Caco-2 (cell line): ENCODE data around the gene PTTG2. TPM values are rescaled to one million over a fixed set of nuclear protein-coding genes. Genes with fewer than 3 reads are reported as not detected.
"Not testable (repeated sequence)": the region's sequence is repeated elsewhere in the genome, so short reads cannot be mapped to it uniquely, and the experiment has no call there.

ENCODE experiments used
- BruUV-seq: library from RNA; stranded (reverse); fragments of 400-500 nt; replicated peaks from 2 replicates; lab custom pipeline; 2021; lab: Mats Ljungman, UMichigan
- CTCF ChIA-PET: fragments of 300-600 bp; sonication (Branson Sonifier 250); formaldehyde crosslinking; loops from one replicate; lab custom pipeline; 2022; ENCODE audit warnings: antibody characterized with exemption; lab: Charles Lee
- POLR2A ChIA-PET: fragments of 300-600 bp; sonication (Branson Sonifier 250); formaldehyde crosslinking; loops from one replicate; lab custom pipeline; 2022; ENCODE audit warnings: antibody characterized with exemption; lab: Charles Lee
- DNase-seq, 2 experiments: peaks; one replicate each; pipeline versions ENCODE4 v3.0.0 to v3.0.0-alpha.2; 2020 to 2022
- H3K27me3 ChIP-seq: replicated peaks from 2 replicates; pipeline ENCODE4 v1.6.0; 2011; ENCODE audit warnings: low read length; ENCODE audit not compliant: control insufficient read depth, insufficient read depth
- H3K36me3 ChIP-seq: 2 replicates; pipeline ENCODE4 v1.5.1; 2011; ENCODE audit warnings: low read length; ENCODE audit not compliant: control insufficient read depth, insufficient read depth
- H3K4me1 ChIP-seq: fragments of 250-450 bp; sonication (Bioruptor Pico); 2 replicates; pipeline ENCODE4 v1.5.1; 2020; ENCODE audit warnings: mild to moderate bottlenecking
- H3K4me3 ChIP-seq: 2 replicates; pipeline ENCODE4 v1.5.1; 2011; ENCODE audit warnings: low read depth, mild to moderate bottlenecking, control low read depth, low read length
- H3K9me3 ChIP-seq: fragments of 250-450 bp; sonication (Bioruptor Pico); 2 replicates; pipeline ENCODE4 v1.5.1; 2020; ENCODE audit warnings: mild to moderate bottlenecking, moderate library complexity
- H3K27ac Mint-ChIP-seq: one replicate; pipeline ENCODE4 v1.8.0; 2022; ENCODE audit warnings: mixed read lengths; ENCODE audit not compliant: unreplicated experiment
- H3K27me3 Mint-ChIP-seq: one replicate; pipeline ENCODE4 v1.8.0; 2022; ENCODE audit warnings: mixed read lengths; ENCODE audit not compliant: insufficient read depth, unreplicated experiment
- H3K36me3 Mint-ChIP-seq: one replicate; pipeline ENCODE4 v1.8.0; 2022; ENCODE audit warnings: mild to moderate bottlenecking, mixed read lengths; ENCODE audit not compliant: insufficient read depth, unreplicated experiment
- H3K4me1 Mint-ChIP-seq: one replicate; pipeline ENCODE4 v1.8.0; 2022; ENCODE audit warnings: low read depth, mixed read lengths; ENCODE audit not compliant: unreplicated experiment
- H3K4me3 Mint-ChIP-seq: one replicate; pipeline ENCODE4 v1.8.0; 2022; ENCODE audit warnings: mild to moderate bottlenecking, moderate library complexity, mixed read lengths; ENCODE audit not compliant: unreplicated experiment
- H3K9me3 Mint-ChIP-seq: one replicate; pipeline ENCODE4 v1.8.0; 2022; ENCODE audit warnings: mixed read lengths; ENCODE audit not compliant: unreplicated experiment
- intact Hi-C: fragments of 100-400 bp; cut with micrococcal nuclease; formaldehyde crosslinking; loops from one replicate; pipeline ENCODE4 v1.10.0; 2022; ENCODE audit not compliant: unreplicated experiment
- total RNA-seq: library from RNA; stranded (reverse); gene quantifications from 2 replicates; pipeline ENCODE4 v1.2.3, GENCODE V29; 2022
- TF ChIP-seq, protein P1 (sequence below), 2 experiments: fragments of 200-600 bp in 1 of 2; IDR thresholded peaks; 1 replicate in 1 of 2; 2 replicates in 1 of 2; pipeline versions ENCODE4 v1.5.1 to v1.8.0; 2011 to 2022; ENCODE audit warnings: antibody characterized with exemption in 1 of 2, control low read depth in 1 of 2, inconsistent platforms in 1 of 2, low read depth in 1 of 2, low read length in 1 of 2, mild to moderate bottlenecking in 1 of 2, moderate library complexity in 1 of 2; ENCODE audit not compliant: insufficient read depth in 1 of 2, severe bottlenecking in 1 of 2, unreplicated experiment in 1 of 2

The PTTG2 gene
- total RNA-seq, 1 experiment from 2014 or later: not detected

DNA sequence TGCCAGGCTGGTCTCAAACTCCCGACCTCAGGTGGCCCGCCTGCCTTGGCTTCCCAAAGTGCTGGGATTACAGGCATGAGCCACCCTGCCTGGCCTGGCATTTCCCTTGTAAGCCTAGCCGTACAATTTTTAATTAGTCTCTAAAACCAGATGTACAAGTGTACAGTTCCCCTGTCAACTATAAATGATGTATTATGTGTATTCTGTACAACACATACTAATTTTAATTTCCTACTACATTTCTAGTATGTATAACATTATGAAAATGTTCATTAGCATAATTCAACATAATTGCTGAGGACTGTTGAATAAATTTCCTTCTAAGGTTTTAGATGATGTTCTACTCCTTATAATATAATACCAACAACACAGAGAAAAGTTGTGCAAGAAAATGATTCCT, 41.5 kb upstream of the PTTG2 start:
- Histone ChIP-seq H3K27me3 (no peaks in the 10 kb centered on the region), H3K4me3 (no peak overlapping the region), H3K4me1 (no peaks in the 10 kb centered on the region), H3K9me3 (no peaks in the 10 kb centered on the region), H3K36me3 (no peaks in the 10 kb centered on the region)
- DNase-seq: no peak
- Mint-ChIP-seq H3K36me3 (no peaks in the 10 kb centered on the region), H3K9me3 (no peaks in the 10 kb centered on the region), H3K4me1 (no peaks in the 10 kb centered on the region), H3K27me3 (peaks cover 3% of the 10 kb centered on the region), H3K27ac (no peak overlapping the region), H3K4me3 (no peak overlapping the region)
- POLR2A ChIA-PET: no interaction called here
- no TSS peak for BruUV-seq
- CTCF ChIA-PET: no interaction called here
- TF ChIP-seq, protein P1, sequence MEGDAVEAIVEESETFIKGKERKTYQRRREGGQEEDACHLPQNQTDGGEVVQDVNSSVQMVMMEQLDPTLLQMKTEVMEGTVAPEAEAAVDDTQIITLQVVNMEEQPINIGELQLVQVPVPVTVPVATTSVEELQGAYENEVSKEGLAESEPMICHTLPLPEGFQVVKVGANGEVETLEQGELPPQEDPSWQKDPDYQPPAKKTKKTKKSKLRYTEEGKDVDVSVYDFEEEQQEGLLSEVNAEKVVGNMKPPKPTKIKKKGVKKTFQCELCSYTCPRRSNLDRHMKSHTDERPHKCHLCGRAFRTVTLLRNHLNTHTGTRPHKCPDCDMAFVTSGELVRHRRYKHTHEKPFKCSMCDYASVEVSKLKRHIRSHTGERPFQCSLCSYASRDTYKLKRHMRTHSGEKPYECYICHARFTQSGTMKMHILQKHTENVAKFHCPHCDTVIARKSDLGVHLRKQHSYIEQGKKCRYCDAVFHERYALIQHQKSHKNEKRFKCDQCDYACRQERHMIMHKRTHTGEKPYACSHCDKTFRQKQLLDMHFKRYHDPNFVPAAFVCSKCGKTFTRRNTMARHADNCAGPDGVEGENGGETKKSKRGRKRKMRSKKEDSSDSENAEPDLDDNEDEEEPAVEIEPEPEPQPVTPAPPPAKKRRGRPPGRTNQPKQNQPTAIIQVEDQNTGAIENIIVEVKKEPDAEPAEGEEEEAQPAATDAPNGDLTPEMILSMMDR (IDR thresholded peaks at IDR 0.05; ENCODE audit: insufficient read depth in 1 of 2, low read depth in 1 of 2, low read length in 1 of 2, severe bottlenecking in 1 of 2, unreplicated experiment in 1 of 2): no peak
- intact Hi-C loops: no loop called here

DNA sequence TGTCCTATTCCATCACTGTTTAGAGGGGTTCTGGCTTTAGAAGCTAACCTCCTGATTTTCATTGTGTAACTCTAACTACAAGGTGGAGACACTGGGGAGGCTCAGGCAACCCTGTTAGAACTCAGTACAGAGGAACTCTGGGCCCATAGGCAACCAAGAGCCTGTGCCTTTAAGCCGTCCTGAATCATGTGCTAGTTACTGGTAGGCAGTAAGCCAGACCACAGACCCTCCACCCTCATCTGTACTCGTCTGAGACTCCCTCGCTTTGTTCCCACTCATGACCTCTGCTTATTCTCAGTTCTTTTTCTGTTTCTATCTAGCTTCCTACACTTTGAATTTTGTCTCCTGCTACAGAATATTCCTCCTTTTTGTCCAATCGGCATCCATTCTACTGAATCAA, 37.9 kb upstream of the PTTG2 start:
- no peak for DNase-seq
- Mint-ChIP-seq H3K27me3 (peaks cover 6% of the 10 kb centered on the region), H3K4me1 (no peaks in the 10 kb centered on the region), H3K36me3 (no peaks in the 10 kb centered on the region), H3K27ac (no peak overlapping the region), H3K9me3 (no peaks in the 10 kb centered on the region), H3K4me3 (no peak overlapping the region)
- no peaks in the 10 kb centered on the region for H3K27me3 ChIP-seq
- intact Hi-C loops: no loop called here
- no peaks in the 10 kb centered on the region for H3K4me1 ChIP-seq
- ChIA-PET CTCF (no interaction called here), POLR2A (no interaction called here)
- no TSS peak for BruUV-seq
- no peaks in the 10 kb centered on the region for H3K36me3 ChIP-seq
- TF ChIP-seq, protein P1 (IDR thresholded peaks at IDR 0.05; ENCODE audit: insufficient read depth in 1 of 2, low read depth in 1 of 2, low read length in 1 of 2, severe bottlenecking in 1 of 2, unreplicated experiment in 1 of 2): no peak
- no peaks in the 10 kb centered on the region for H3K9me3 ChIP-seq
- no peak overlapping the region for H3K4me3 ChIP-seq

DNA sequence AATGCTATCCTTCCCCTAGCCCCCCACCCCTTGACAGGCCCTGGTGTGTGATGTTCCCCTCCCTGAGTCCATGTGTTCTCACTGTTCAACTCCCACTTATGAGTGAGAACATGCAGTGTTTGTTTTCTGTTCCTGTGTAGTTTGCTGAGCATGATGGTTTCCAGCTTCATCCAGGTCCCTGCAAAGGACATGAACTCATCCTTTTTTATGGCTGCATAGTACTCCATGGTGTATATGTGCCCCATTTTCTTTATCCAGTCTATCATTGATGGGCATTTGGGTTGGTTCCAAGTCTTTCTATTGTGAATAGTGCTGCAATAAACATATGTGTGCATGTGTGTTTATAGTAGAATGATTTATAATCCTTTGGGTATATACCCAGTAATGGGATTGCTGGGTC, 37.1 kb upstream of the PTTG2 start:
- CTCF ChIA-PET, H3K9me3 ChIP-seq, H3K27me3 Mint-ChIP-seq, H3K9me3 Mint-ChIP-seq, DNase-seq, BruUV-seq, H3K4me3 Mint-ChIP-seq, H3K4me1 Mint-ChIP-seq, H3K4me3 ChIP-seq, H3K27ac Mint-ChIP-seq, H3K4me1 ChIP-seq, H3K27me3 ChIP-seq, H3K36me3 ChIP-seq, intact Hi-C loops, POLR2A ChIA-PET, H3K36me3 Mint-ChIP-seq: not testable (repeated sequence)

DNA sequence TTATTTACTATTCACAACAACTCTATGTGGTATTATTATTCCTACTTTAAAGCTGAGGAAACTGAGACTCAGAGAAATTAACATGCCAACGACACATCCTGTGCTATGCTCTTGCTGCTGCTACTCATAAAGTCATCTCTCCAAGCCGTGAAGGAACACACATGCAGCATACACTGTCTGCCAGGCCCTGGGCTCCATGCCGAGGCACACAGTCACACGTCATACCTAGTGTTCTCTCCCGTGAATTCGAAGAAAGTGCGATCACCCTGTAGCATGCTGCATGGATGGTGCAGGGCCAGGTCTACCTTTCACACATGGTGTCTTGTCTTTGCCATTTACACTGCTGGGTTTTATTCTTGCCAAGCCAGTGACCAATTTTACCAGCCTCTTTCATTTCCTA, 35.3 kb upstream of the PTTG2 start:
- Mint-ChIP-seq H3K4me1 (no peaks in the 10 kb centered on the region), H3K9me3 (no peaks in the 10 kb centered on the region), H3K4me3 (no peak overlapping the region), H3K27ac (no peak overlapping the region), H3K36me3 (no peaks in the 10 kb centered on the region), H3K27me3 (peaks cover 17% of the 10 kb centered on the region)
- H3K36me3 ChIP-seq: no peaks in the 10 kb centered on the region
- no peak for DNase-seq
- intact Hi-C loops: no loop called here
- POLR2A ChIA-PET: no interaction called here
- H3K27me3 ChIP-seq: no peaks in the 10 kb centered on the region
- no TSS peak for BruUV-seq
- CTCF ChIA-PET: no interaction called here
- no peak overlapping the region for H3K4me3 ChIP-seq
- TF ChIP-seq, protein P1 (IDR thresholded peaks at IDR 0.05; ENCODE audit: insufficient read depth in 1 of 2, low read depth in 1 of 2, low read length in 1 of 2, severe bottlenecking in 1 of 2, unreplicated experiment in 1 of 2): no peak
- H3K9me3 ChIP-seq: no peaks in the 10 kb centered on the region
- H3K4me1 ChIP-seq: no peaks in the 10 kb centered on the region
